HEK293 (cell line): ENCODE data around the gene PARD3B.

Source experiments
- BCL11A ChIP-seq: fragments of 450-650 bp; formaldehyde crosslinking; IDR thresholded peaks from 2 replicates; pipeline ENCODE4 v1.5.1; 2016; ENCODE audit warnings: low read depth, missing biosample characterization, missing genetic modification characterization
- CTCF ChIP-seq: fragments of 450-650 bp; formaldehyde crosslinking; IDR thresholded peaks from 2 replicates; pipeline ENCODE4 v1.5.1; 2016; ENCODE audit warnings: missing biosample characterization, missing genetic modification characterization
- EGR2 ChIP-seq: fragments of 450-650 bp; formaldehyde crosslinking; IDR thresholded peaks from 2 replicates; pipeline ENCODE4 v1.5.1; 2016; ENCODE audit warnings: low read depth, missing biosample characterization, missing genetic modification characterization
- SCRT1 ChIP-seq: fragments of 450-650 bp; formaldehyde crosslinking; IDR thresholded peaks from 2 replicates; pipeline ENCODE4 v1.5.1; 2016; ENCODE audit warnings: missing biosample characterization, missing genetic modification characterization, borderline replicate concordance
- ZBTB21 ChIP-seq: fragments of 450-650 bp; formaldehyde crosslinking; IDR thresholded peaks from 2 replicates; pipeline ENCODE4 v1.5.1; 2017; ENCODE audit warnings: missing biosample characterization, missing genetic modification characterization
- ZNF416 ChIP-seq: fragments of 450-650 bp; formaldehyde crosslinking; IDR thresholded peaks from 2 replicates; pipeline ENCODE4 v1.5.1; 2016; ENCODE audit warnings: missing biosample characterization, missing genetic modification characterization
- ZNF660 ChIP-seq: fragments of 450-650 bp; IDR thresholded peaks from 2 replicates; pipeline ENCODE4 v1.5.1; 2018; ENCODE audit warnings: missing biosample characterization, mild to moderate bottlenecking, missing genetic modification characterization
- ZNF677 ChIP-seq: fragments of 450-650 bp; IDR thresholded peaks from 2 replicates; pipeline ENCODE4 v1.5.0; 2018; ENCODE audit warnings: missing biosample characterization, mild to moderate bottlenecking, missing genetic modification characterization, moderate library complexity
- ZNF747 ChIP-seq: fragments of 450-650 bp; formaldehyde crosslinking; IDR thresholded peaks from 2 replicates; pipeline ENCODE4 v1.5.1; 2016; ENCODE audit warnings: missing biosample characterization, missing genetic modification characterization
- TF ChIP-seq, protein P1 (sequence below): fragments of 450-650 bp; formaldehyde crosslinking; IDR thresholded peaks from 2 replicates; pipeline ENCODE4 v1.5.1; 2016; ENCODE audit warnings: missing biosample characterization, missing genetic modification characterization
- TF ChIP-seq, protein P2 (sequence below): fragments of 450-650 bp; formaldehyde crosslinking; IDR thresholded peaks from 2 replicates; pipeline ENCODE4 v1.5.1; 2016; ENCODE audit warnings: missing biosample characterization, missing genetic modification characterization
- TF ChIP-seq, protein P3 (sequence below): fragments of 450-650 bp; formaldehyde crosslinking; IDR thresholded peaks from 2 replicates; pipeline ENCODE4 v1.5.1; 2016; ENCODE audit warnings: missing biosample characterization, missing genetic modification characterization, low read depth

DNA sequence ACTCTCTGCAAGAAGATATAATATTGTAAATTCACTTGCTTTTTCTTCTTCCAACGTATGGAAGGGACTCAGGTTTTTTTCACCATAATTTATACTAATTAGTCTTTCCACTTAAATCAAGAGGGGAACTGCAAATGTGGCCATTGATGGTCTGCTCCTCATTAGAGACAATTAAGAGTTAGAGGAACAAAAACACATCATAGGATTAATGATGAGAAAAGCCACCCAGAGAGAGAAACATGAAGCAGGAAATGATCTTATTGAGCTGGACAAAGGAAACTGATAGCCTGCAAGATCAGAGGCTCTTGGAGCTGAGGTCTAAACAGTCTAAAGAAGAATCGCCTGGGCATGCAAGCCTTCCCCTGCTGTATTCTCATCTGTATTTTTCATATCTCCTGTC is 985.8 kb downstream of the PARD3B start:
- TF ChIP-seq, protein P1, sequence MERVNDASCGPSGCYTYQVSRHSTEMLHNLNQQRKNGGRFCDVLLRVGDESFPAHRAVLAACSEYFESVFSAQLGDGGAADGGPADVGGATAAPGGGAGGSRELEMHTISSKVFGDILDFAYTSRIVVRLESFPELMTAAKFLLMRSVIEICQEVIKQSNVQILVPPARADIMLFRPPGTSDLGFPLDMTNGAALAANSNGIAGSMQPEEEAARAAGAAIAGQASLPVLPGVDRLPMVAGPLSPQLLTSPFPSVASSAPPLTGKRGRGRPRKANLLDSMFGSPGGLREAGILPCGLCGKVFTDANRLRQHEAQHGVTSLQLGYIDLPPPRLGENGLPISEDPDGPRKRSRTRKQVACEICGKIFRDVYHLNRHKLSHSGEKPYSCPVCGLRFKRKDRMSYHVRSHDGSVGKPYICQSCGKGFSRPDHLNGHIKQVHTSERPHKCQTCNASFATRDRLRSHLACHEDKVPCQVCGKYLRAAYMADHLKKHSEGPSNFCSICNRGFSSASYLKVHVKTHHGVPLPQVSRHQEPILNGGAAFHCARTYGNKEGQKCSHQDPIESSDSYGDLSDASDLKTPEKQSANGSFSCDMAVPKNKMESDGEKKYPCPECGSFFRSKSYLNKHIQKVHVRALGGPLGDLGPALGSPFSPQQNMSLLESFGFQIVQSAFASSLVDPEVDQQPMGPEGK (tag by site-specific recombination) = no peak
- TF ChIP-seq CTCF (tag by site-specific recombination) (no peak), EGR2 (tag by site-specific recombination) (no peak), BCL11A (tag by site-specific recombination) (no peak), ZNF416 (tag by site-specific recombination) (no peak), ZBTB21 (no peak), ZNF747 (no peak), ZNF677 (tag by site-specific recombination) (no peak), ZNF660 (tag by site-specific recombination) (no peak), SCRT1 (tag by site-specific recombination) (no peak)
- TF ChIP-seq, protein P2, sequence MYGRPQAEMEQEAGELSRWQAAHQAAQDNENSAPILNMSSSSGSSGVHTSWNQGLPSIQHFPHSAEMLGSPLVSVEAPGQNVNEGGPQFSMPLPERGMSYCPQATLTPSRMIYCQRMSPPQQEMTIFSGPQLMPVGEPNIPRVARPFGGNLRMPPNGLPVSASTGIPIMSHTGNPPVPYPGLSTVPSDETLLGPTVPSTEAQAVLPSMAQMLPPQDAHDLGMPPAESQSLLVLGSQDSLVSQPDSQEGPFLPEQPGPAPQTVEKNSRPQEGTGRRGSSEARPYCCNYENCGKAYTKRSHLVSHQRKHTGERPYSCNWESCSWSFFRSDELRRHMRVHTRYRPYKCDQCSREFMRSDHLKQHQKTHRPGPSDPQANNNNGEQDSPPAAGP (tag by site-specific recombination) = no peak
- TF ChIP-seq, protein P3, sequence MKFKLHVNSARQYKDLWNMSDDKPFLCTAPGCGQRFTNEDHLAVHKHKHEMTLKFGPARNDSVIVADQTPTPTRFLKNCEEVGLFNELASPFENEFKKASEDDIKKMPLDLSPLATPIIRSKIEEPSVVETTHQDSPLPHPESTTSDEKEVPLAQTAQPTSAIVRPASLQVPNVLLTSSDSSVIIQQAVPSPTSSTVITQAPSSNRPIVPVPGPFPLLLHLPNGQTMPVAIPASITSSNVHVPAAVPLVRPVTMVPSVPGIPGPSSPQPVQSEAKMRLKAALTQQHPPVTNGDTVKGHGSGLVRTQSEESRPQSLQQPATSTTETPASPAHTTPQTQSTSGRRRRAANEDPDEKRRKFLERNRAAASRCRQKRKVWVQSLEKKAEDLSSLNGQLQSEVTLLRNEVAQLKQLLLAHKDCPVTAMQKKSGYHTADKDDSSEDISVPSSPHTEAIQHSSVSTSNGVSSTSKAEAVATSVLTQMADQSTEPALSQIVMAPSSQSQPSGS = no peak
